ENCODE measurements around the gene KAZN.

Gene KAZN

DNA sequence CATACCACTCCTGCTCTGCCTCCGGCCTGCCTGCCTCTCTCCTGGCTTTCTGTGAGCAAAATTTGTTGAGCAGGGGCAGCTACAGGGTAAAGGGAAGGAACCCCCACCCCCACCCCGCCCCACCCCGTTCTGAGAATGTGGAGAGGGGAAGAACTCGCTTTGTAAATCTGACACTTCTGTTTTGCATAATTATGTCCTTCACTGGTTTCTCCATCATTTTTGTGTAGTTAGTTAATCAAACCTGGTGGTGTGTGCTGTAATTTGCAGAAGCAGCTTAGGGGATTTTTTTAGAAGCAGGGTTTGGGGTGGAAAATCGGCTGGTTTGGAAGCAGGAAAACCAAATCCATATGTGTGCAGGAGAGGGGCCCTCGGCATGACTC is 497.0 kb downstream of the KAZN start:
- TF ChIP-seq, protein P1, sequence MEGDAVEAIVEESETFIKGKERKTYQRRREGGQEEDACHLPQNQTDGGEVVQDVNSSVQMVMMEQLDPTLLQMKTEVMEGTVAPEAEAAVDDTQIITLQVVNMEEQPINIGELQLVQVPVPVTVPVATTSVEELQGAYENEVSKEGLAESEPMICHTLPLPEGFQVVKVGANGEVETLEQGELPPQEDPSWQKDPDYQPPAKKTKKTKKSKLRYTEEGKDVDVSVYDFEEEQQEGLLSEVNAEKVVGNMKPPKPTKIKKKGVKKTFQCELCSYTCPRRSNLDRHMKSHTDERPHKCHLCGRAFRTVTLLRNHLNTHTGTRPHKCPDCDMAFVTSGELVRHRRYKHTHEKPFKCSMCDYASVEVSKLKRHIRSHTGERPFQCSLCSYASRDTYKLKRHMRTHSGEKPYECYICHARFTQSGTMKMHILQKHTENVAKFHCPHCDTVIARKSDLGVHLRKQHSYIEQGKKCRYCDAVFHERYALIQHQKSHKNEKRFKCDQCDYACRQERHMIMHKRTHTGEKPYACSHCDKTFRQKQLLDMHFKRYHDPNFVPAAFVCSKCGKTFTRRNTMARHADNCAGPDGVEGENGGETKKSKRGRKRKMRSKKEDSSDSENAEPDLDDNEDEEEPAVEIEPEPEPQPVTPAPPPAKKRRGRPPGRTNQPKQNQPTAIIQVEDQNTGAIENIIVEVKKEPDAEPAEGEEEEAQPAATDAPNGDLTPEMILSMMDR (IDR thresholded peaks at IDR 0.05; ENCODE audit: low read depth, low read length, missing control alignments), result no peak
- in situ Hi-C loops (cut with HindIII; ENCODE audit: low sequenced_read_pairs), result no loop called here
- no peak for DNase-seq (ENCODE audit: low read depth)
- H3K4me3 ChIP-seq (ENCODE audit: low read depth, low read length), result no peak overlapping the region

GRCh38 chr1:15096293-15096692 is 497.8 kb downstream of the KAZN start:
- DNase-seq (ENCODE audit: low read depth), result no peak
- no peak overlapping the region for H3K4me3 ChIP-seq (ENCODE audit: low read depth, low read length)
- TF ChIP-seq, protein P1 (IDR thresholded peaks at IDR 0.05; ENCODE audit: low read depth, low read length, missing control alignments), result no peak
- in situ Hi-C loops (cut with HindIII; ENCODE audit: low sequenced_read_pairs), result no loop called here

DNA sequence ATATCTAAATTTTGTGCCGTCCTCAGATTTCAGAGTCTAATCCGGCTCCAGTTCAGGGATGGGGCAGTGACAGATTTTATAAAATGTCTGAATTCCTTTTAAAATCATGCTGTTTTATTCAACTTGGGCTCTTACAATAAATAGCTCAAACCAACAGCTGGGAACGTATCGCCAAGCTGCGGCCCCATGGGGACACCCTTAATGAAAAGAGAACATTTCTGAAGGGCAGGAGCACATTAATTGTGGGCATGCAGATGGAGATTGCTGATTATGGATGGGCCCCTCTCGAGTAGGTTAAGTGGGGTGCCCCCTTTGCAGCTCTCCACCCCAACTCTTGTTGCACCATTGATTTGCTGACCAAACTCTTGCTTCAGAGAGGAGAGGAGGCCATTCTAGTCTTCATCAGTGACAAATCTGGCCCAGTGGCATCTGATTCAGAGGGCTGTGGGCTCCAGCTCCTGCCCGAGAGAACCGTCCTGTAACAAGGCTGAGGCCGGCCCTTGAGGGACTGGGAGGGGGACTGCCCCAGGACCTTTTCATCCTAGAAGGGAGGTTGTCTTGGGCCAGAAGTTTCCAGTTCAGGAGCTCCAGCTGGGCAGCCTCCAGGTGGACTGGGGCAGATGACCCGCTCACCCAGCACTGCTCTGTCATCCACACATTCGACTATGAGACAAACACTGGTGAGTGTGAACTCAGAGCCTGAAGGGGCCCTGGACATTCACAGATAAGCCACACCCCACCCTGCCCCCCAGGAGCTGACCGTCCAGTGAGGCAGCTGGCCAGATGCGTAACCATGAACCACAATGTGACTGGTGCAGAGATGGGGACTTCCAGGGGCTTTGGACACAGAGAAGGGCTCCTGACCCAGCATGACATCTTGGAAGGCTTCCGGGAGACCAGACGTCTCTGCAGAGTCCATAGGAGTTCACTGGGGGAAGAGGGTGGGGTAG is 500.0 kb downstream of the KAZN start:
- in situ Hi-C loops (cut with HindIII; ENCODE audit: low sequenced_read_pairs), result no loop called here
- TF ChIP-seq, protein P1 (IDR thresholded peaks at IDR 0.05; ENCODE audit: low read depth, low read length, missing control alignments), result no peak
- H3K4me3 ChIP-seq (ENCODE audit: low read depth, low read length), result no peak overlapping the region
- no peak for DNase-seq (ENCODE audit: low read depth)

DNA sequence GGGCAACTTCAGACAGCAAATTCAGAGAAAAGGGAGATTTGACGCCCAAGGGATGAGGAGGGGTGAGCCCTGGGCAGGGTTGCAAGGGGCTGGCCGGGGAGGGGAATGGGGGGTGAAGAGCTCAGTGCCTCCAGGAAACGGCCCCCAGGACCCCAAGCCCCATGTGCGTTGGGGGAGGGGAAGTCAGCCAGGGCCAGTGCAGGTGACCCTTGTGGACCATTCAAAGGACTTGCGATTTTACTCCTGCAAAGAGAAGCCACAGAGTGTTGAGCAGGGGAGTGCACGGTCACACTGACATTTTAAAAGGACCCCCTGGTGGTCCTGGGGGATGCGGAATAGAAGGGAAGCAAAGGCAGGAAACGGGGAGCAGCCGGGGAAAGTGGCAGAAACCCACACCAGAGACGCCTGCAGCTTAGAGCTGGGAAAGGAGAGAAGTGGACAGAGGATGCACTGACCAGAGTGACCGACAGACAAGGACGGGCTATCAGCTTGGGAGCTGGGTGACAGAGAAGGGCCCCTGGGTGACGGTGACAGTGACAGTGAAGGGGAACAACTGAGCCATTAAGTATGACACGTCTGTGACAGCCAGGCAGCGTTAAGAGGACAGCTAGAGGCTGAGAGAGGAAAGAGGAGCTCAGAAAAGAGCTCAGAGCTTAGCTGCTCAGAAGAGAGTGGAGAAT is 501.1 kb downstream of the KAZN start:
- no peak for DNase-seq (ENCODE audit: low read depth)
- in situ Hi-C loops (cut with HindIII; ENCODE audit: low sequenced_read_pairs), result no loop called here
- TF ChIP-seq, protein P1 (IDR thresholded peaks at IDR 0.05; ENCODE audit: low read depth, low read length, missing control alignments), result no peak
- H3K4me3 ChIP-seq (ENCODE audit: low read depth, low read length), result no peak overlapping the region

DNA sequence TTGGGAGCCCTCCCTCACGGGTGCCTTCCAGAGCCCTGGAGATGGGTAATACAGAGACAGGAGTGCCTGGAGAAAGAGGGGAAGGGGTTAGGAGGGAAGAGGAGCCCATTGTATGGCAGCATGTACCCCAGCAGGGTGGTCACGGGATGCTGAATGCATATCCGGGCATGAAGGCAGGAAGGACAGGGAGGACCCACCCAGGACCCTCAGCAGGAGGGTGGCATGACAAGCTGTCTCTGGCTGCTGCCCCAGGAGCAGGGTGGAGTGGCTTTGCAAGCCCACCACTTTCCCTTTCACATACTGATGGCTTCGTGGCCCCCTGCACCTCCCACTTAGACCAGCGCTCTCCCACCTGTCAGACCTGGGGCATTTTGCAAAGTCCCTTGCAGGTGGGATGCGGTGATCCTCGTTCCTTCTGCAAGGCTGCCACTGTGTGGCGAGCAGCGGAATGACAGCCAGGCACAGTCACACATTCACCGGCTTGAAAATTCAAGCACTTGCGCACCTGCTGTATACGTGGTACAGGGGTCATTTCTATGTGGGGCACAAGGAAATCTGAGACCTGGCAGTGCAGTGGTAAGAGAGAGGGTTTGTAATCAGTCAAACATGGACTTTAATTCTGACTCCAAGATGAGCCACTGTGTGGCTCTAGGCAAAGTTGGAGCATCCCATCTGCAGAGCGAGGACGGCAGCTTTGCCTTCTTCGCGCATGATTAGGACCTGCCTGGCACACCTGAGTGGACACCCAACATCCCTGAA is 501.8 kb downstream of the KAZN start:
- TF ChIP-seq, protein P1 (IDR thresholded peaks at IDR 0.05; ENCODE audit: low read depth, low read length, missing control alignments), result peak; percentile 99
- in situ Hi-C loops (cut with HindIII; ENCODE audit: low sequenced_read_pairs), result no loop called here
- DNase-seq (ENCODE audit: low read depth), result peak; percentile 8
- H3K4me3 ChIP-seq (ENCODE audit: low read depth, low read length), result no peak overlapping the region

Data from astrocyte of the cerebellum (primary cell).